ENCODE results near the gene TSHZ1. TPM values are rescaled to one million over a fixed set of nuclear protein-coding genes. Genes with fewer than 3 reads are reported as not detected.

TSHZ1 gene
- total and polyA plus RNA-seq, 10 donors = 4.1 to 26.4 (median 18.2) TPM

DNA sequence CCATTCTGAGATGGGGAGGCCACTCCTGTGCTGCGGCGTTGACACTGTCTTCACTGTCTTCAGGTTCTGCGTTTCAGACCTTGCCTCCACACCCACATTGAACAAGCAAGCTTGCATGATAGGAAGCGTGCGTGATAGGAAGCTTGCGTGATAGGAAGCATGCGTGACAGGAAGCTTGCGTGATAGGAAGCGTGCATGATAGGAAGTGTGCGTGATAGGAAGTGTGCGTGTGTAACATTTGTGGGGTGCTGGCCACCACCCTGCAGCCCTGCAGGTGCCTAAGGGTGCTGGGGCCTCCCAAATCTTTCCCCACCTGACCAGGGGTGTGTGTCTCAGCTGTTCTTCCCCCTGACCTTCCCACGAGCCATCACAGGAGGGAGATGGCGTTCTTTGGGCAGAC lies 25.3 kb downstream of the TSHZ1 start:
- DNase-seq = no peak
- 54 to 84% (median 72%) methylated on average over 13 of the region's 13 CpGs for WGBS, 5 donors
- Histone ChIP-seq H3K36me3 (peaks cover 0 to 7% (median 0%) of the 10 kb centered on the region in 6 donors), H3K27me3 (replicated peaks in 1 of 7) (no peaks in the 10 kb centered on the region), H3K9me3 (no peaks in the 10 kb centered on the region), H3K4me3 (no peak overlapping the region), H3K4me1 (peaks cover 0 to 47% (median 14%) of the 10 kb centered on the region in 6 donors), H3K27ac (no peak overlapping the region)
- intact Hi-C loops (cut with DNase I; ENCODE audit: low total_unique reads) = no loop called here
- TF ChIP-seq POLR2AphosphoS5 (IDR thresholded peaks at IDR 0.05) (no peak), POLR2A (IDR thresholded peaks at IDR 0.05) (no peak), CTCF (IDR thresholded peaks at IDR 0.05 in 8 of 11, conservative IDR thresholded peaks at IDR 0.05 in 3 of 11) (no peak)

DNA sequence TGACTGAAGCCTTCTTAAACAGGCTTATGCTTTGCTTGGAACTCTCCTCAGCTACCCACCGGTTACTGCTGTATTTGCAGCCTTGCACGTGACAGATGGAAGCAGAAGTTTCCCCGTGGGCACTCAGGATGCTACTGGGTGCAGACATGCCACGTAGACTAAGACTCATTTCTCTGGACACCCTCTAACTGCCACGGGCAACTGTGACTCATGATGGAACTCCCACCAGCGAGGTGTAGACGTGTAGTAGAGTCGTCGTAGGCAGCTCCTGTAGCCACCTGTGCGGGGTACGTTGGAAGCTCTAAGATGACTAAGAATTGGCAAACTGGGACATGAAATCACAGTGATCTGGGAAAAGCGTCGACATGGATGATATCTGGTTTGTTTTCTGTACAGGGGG lies 27.5 kb downstream of the TSHZ1 start:
- peaks cover 0 to 7% (median 0%) of the 10 kb centered on the region in 6 donors for H3K36me3 ChIP-seq
- H3K4me3 ChIP-seq = no peak overlapping the region
- H3K9me3 ChIP-seq = no peaks in the 10 kb centered on the region
- no peak for TF ChIP-seq POLR2AphosphoS5 (IDR thresholded peaks at IDR 0.05)
- no peak for TF ChIP-seq POLR2A (IDR thresholded peaks at IDR 0.05)
- TF ChIP-seq CTCF (IDR thresholded peaks at IDR 0.05 in 8 of 11, conservative IDR thresholded peaks at IDR 0.05 in 3 of 11) = no peak
- no peaks in the 10 kb centered on the region for H3K27me3 ChIP-seq (replicated peaks in 1 of 7)
- DNase-seq = no peak
- intact Hi-C loops (cut with DNase I; ENCODE audit: low total_unique reads) = no loop called here
- H3K4me1 ChIP-seq = peaks cover 0 to 33% (median 8%) of the 10 kb centered on the region in 6 donors
- 86 to 92% (median 91%) methylated on average over 13 of the region's 13 CpGs for WGBS, 5 donors
- H3K27ac ChIP-seq = no peak overlapping the region

DNA sequence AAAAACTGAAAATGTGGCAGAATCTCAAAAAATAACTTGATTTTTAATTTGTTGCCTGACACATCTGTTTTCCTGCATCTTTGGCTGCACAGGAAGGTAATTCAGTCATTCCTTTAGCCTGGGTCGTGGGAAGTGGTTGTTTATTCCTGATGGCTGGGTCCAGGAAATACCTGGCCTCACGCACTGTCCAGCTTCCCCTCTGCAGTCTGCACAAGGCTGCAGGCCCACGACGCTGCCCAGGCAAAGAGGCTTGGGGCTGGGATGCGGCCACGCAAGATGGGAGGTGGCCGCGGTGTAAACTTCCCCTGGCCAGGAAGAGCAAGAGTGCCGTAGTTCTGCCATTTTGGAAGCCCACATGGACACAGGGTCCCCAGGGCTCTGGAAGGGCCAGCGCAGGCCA lies 28.2 kb downstream of the TSHZ1 start:
- Histone ChIP-seq H3K27me3 (replicated peaks in 1 of 7) (no peaks in the 10 kb centered on the region), H3K9me3 (no peaks in the 10 kb centered on the region), H3K27ac (no peak overlapping the region), H3K4me1 (peaks cover 0 to 31% (median 8%) of the 10 kb centered on the region in 6 donors), H3K4me3 (no peak overlapping the region), H3K36me3 (peaks cover 0 to 7% (median 0%) of the 10 kb centered on the region in 6 donors)
- intact Hi-C loops (cut with DNase I; ENCODE audit: low total_unique reads) = no loop called here
- DNase-seq = no peak
- 78 to 86% (median 81%) methylated on average over 10 of the region's 10 CpGs for WGBS, 5 donors
- no peak for TF ChIP-seq CTCF (IDR thresholded peaks at IDR 0.05 in 8 of 11, conservative IDR thresholded peaks at IDR 0.05 in 3 of 11)
- peak in 1 of 3 donors; percentile 10 for TF ChIP-seq POLR2AphosphoS5 (IDR thresholded peaks at IDR 0.05)

- Histone ChIP-seq H3K27ac (no peak overlapping the region), H3K9me3 (no peaks in the 10 kb centered on the region), H3K4me1 (peaks cover 0 to 41% (median 10%) of the 10 kb centered on the region in 6 donors), H3K4me3 (no peak overlapping the region), H3K27me3 (replicated peaks in 1 of 7) (no peaks in the 10 kb centered on the region), H3K36me3 (peaks cover 0 to 4% (median 0%) of the 10 kb centered on the region in 6 donors)
- WGBS, 5 donors = 77 to 92% (median 90%) methylated on average over 10 of the region's 10 CpGs
- intact Hi-C loops (cut with DNase I; ENCODE audit: low total_unique reads) = no loop called here
- TF ChIP-seq POLR2AphosphoS5 (IDR thresholded peaks at IDR 0.05) (no peak), POLR2A (IDR thresholded peaks at IDR 0.05) (no peak), CTCF (IDR thresholded peaks at IDR 0.05 in 8 of 11, conservative IDR thresholded peaks at IDR 0.05 in 3 of 11) (no peak)
- no peak for DNase-seq
Observed at GRCh38 chr18:75240433-75240832, 29.8 kb downstream of the TSHZ1 start.

Measured in spleen (tissue), 11 donors.